Measurements from ENCODE around the gene SLC22A23. TPM values are rescaled to one million over a fixed set of nuclear protein-coding genes. Genes with fewer than 3 reads are reported as not detected.

The SLC22A23 gene
- total RNA-seq, 1 donor = 18.1 TPM

- TF ChIP-seq CTCF (IDR thresholded peaks at IDR 0.05; ENCODE audit: extremely low read depth, low read depth, low read length) = no peak
- Histone ChIP-seq H3K27ac (ENCODE audit: low read depth, low read length) (no peak overlapping the region), H3K4me3 (ENCODE audit: insufficient read depth, low read length) (no peak overlapping the region), H3K27me3 (ENCODE audit: insufficient read depth, low read length) (no peaks in the 10 kb centered on the region), H3K36me3 (ENCODE audit: insufficient read depth, low read length) (peaks cover 11% of the 10 kb centered on the region), H2AFZ (ENCODE audit: low read length) (no peak overlapping the region), H4K20me1 (ENCODE audit: insufficient read depth, low read length) (no peaks in the 10 kb centered on the region), H3K9me3 (ENCODE audit: low read depth, low read length) (no peaks in the 10 kb centered on the region), H3K4me1 (ENCODE audit: insufficient read depth, low read length) (peaks cover 20% of the 10 kb centered on the region), H3K4me2 (ENCODE audit: insufficient read depth, low read length) (no peak overlapping the region), H3K79me2 (ENCODE audit: insufficient read depth, low read length) (no peaks in the 10 kb centered on the region)
- DNase-seq (ENCODE audit: insufficient read length, low spot score, missing footprints) = peak; percentile 39
Observed at GRCh38 chr6:3280091-3280490, 176.8 kb downstream of the SLC22A23 start.

- no peak for TF ChIP-seq CTCF (IDR thresholded peaks at IDR 0.05; ENCODE audit: extremely low read depth, low read depth, low read length)
- H3K9me3 ChIP-seq (ENCODE audit: low read depth, low read length) = no peaks in the 10 kb centered on the region
- H3K27me3 ChIP-seq (ENCODE audit: insufficient read depth, low read length) = no peaks in the 10 kb centered on the region
- peak; percentile 44 for DNase-seq (ENCODE audit: insufficient read length, low spot score, missing footprints)
- H2AFZ ChIP-seq (ENCODE audit: low read length) = no peak overlapping the region
- H3K4me3 ChIP-seq (ENCODE audit: insufficient read depth, low read length) = no peak overlapping the region
- no peaks in the 10 kb centered on the region for H3K79me2 ChIP-seq (ENCODE audit: insufficient read depth, low read length)
- no peak overlapping the region for H3K4me2 ChIP-seq (ENCODE audit: insufficient read depth, low read length)
- H3K27ac ChIP-seq (ENCODE audit: low read depth, low read length) = no peak overlapping the region
- H3K36me3 ChIP-seq (ENCODE audit: insufficient read depth, low read length) = peaks cover 4% of the 10 kb centered on the region
- H4K20me1 ChIP-seq (ENCODE audit: insufficient read depth, low read length) = no peaks in the 10 kb centered on the region
- peaks cover 20% of the 10 kb centered on the region for H3K4me1 ChIP-seq (ENCODE audit: insufficient read depth, low read length)
Observed at GRCh38 chr6:3278691-3279090, 178.2 kb downstream of the SLC22A23 start.

- no peak overlapping the region for H2AFZ ChIP-seq (ENCODE audit: low read length)
- no peak overlapping the region for H3K27ac ChIP-seq (ENCODE audit: low read depth, low read length)
- TF ChIP-seq CTCF (IDR thresholded peaks at IDR 0.05; ENCODE audit: extremely low read depth, low read depth, low read length) = no peak
- H3K9me3 ChIP-seq (ENCODE audit: low read depth, low read length) = no peaks in the 10 kb centered on the region
- no peaks in the 10 kb centered on the region for H4K20me1 ChIP-seq (ENCODE audit: insufficient read depth, low read length)
- H3K4me2 ChIP-seq (ENCODE audit: insufficient read depth, low read length) = no peak overlapping the region
- H3K27me3 ChIP-seq (ENCODE audit: insufficient read depth, low read length) = no peaks in the 10 kb centered on the region
- peak; percentile 26 for DNase-seq (ENCODE audit: insufficient read length, low spot score, missing footprints)
- H3K4me3 ChIP-seq (ENCODE audit: insufficient read depth, low read length) = no peak overlapping the region
- no peaks in the 10 kb centered on the region for H3K36me3 ChIP-seq (ENCODE audit: insufficient read depth, low read length)
- H3K4me1 ChIP-seq (ENCODE audit: insufficient read depth, low read length) = peaks cover 20% of the 10 kb centered on the region
- H3K79me2 ChIP-seq (ENCODE audit: insufficient read depth, low read length) = no peaks in the 10 kb centered on the region
Observed at GRCh38 chr6:3277851-3278416, 178.9 kb downstream of the SLC22A23 start.

GRCh38 chr6:3277251-3277650, 179.6 kb downstream of the SLC22A23 start:
- H3K4me3 ChIP-seq (ENCODE audit: insufficient read depth, low read length) = no peak overlapping the region
- peak; percentile 26 for DNase-seq (ENCODE audit: insufficient read length, low spot score, missing footprints)
- H3K27ac ChIP-seq (ENCODE audit: low read depth, low read length) = no peak overlapping the region
- H2AFZ ChIP-seq (ENCODE audit: low read length) = no peak overlapping the region
- H4K20me1 ChIP-seq (ENCODE audit: insufficient read depth, low read length) = no peaks in the 10 kb centered on the region
- no peak for TF ChIP-seq CTCF (IDR thresholded peaks at IDR 0.05; ENCODE audit: extremely low read depth, low read depth, low read length)
- H3K36me3 ChIP-seq (ENCODE audit: insufficient read depth, low read length) = peaks cover 4% of the 10 kb centered on the region
- H3K27me3 ChIP-seq (ENCODE audit: insufficient read depth, low read length) = no peaks in the 10 kb centered on the region
- no peaks in the 10 kb centered on the region for H3K79me2 ChIP-seq (ENCODE audit: insufficient read depth, low read length)
- peaks cover 14% of the 10 kb centered on the region for H3K4me1 ChIP-seq (ENCODE audit: insufficient read depth, low read length)
- H3K4me2 ChIP-seq (ENCODE audit: insufficient read depth, low read length) = no peak overlapping the region
- H3K9me3 ChIP-seq (ENCODE audit: low read depth, low read length) = no peaks in the 10 kb centered on the region

Data from osteoblast (primary cell).